Gastroesophageal sphincter (tissue), 4 donors: ENCODE data around the gene PIAS1. TPM values are rescaled to one million over a fixed set of nuclear protein-coding genes. Genes with fewer than 3 reads are reported as not detected.

Experiments
- ATAC-seq: fragments of 150-250 bp; one replicate; pipeline ENCODE4 v1.9.1; 2016; ENCODE audit warnings: mild to moderate bottlenecking, moderate library complexity
- H3K27ac ChIP-seq, 4 donors: fragments of 200-600 bp; sonication (generic) in 3 of 4; 1 replicate in 3 of 4; 2 replicates in 1 of 4; pipeline ENCODE4 v1.5.1; 2016 to 2019
- H3K27me3 ChIP-seq: fragments of 200-600 bp; sonication (generic); one replicate; pipeline ENCODE4 v1.5.1; 2019
- H3K36me3 ChIP-seq, 2 donors: fragments of 200-600 bp; sonication (generic); one replicate each; pipeline ENCODE4 v1.5.1; 2019; ENCODE audit warnings: control low read depth in 1 of 2
- H3K4me1 ChIP-seq, 3 donors: fragments of 200-600 bp; sonication (generic); 1 replicate in 2 of 3; 2 replicates in 1 of 3; pipeline ENCODE4 v1.5.1; 2016 to 2019; ENCODE audit warnings: control low read depth in 2 of 3
- H3K4me3 ChIP-seq, 2 donors: fragments of 200-600 bp; sonication (generic); one replicate each; pipeline ENCODE4 v1.5.1; 2019; ENCODE audit warnings: mild to moderate bottlenecking in 1 of 2, moderate library complexity in 1 of 2
- H3K9me3 ChIP-seq, 3 donors: fragments of 200-600 bp; sonication (generic); one replicate each; pipeline ENCODE4 v1.5.1; 2017 to 2019; ENCODE audit warnings: control low read depth in 2 of 3
- EP300 ChIP-seq: sonication (generic); formaldehyde crosslinking; IDR thresholded peaks from one replicate; pipeline ENCODE4 v1.6.1; 2017; ENCODE audit warnings: antibody characterized with exemption, mild to moderate bottlenecking
- POLR2A ChIP-seq, 2 donors: fragments of 450-650 bp; IDR thresholded peaks; one replicate each; pipeline ENCODE4 v1.6.1; 2017; ENCODE audit warnings: antibody characterized with exemption in 2 of 2, mild to moderate bottlenecking in 2 of 2, moderate library complexity in 1 of 2
- POLR2AphosphoS5 ChIP-seq: sonication (generic); formaldehyde crosslinking; IDR thresholded peaks from one replicate; pipeline ENCODE4 v1.6.1; 2017; ENCODE audit warnings: antibody characterized with exemption
- WGBS, 2 donors: methylation state at CpG; one replicate each; pipeline ENCODE4 v1.1.5; 2018; ENCODE audit warnings: low coverage in 1 of 2; 5-methylcytosine and 5-hydroxymethylcytosine counted together
- total RNA-seq, 4 donors: library from RNA; depleted of rRNA; stranded (reverse); fragments of >200 nt; gene quantifications; one replicate each; pipeline ENCODE4 v1.1.0, GENCODE V29; 2016
- TF ChIP-seq, protein P1 (sequence below), 4 experiments: fragments of 200-600 bp in 2 of 4; fragments of 450-650 bp in 2 of 4; sonication (generic) in 1 of 4; IDR thresholded peaks; one replicate each; pipeline ENCODE4 v1.5.1; 2017 to 2019; ENCODE audit warnings: antibody characterized with exemption in 4 of 4, mild to moderate bottlenecking in 2 of 4, moderate library complexity in 2 of 4

PIAS1 gene
- total RNA-seq, 4 donors from 2014 or later, result 26.6 to 101 (median 48.9) TPM

DNA sequence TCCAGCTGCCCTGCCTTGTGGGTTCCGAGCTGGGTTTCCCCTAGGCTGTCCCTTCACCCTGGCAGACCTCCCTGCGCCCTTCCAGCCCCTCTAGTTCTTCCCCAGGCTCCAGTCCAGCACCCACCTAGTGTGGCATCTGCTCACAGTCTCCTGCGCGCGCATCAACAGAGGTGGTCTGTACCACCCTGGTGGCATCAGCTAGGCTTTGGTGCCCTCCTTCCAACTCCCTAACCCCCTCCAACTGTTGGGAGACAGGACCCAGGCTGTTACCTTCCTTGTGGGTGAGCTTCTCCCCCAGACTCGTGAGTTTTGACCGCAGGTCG lies 143.0 kb downstream of the PIAS1 start:
- no peak overlapping the region for H3K4me3 ChIP-seq
- peak overlapping the region in 3 of 4 donors; percentile 57 to 72 (median 58) for H3K27ac ChIP-seq
- no peaks in the 10 kb centered on the region for H3K27me3 ChIP-seq
- H3K36me3 ChIP-seq, result peaks cover 0 to 20% of the 10 kb centered on the region in 2 donors
- TF ChIP-seq, protein P1, sequence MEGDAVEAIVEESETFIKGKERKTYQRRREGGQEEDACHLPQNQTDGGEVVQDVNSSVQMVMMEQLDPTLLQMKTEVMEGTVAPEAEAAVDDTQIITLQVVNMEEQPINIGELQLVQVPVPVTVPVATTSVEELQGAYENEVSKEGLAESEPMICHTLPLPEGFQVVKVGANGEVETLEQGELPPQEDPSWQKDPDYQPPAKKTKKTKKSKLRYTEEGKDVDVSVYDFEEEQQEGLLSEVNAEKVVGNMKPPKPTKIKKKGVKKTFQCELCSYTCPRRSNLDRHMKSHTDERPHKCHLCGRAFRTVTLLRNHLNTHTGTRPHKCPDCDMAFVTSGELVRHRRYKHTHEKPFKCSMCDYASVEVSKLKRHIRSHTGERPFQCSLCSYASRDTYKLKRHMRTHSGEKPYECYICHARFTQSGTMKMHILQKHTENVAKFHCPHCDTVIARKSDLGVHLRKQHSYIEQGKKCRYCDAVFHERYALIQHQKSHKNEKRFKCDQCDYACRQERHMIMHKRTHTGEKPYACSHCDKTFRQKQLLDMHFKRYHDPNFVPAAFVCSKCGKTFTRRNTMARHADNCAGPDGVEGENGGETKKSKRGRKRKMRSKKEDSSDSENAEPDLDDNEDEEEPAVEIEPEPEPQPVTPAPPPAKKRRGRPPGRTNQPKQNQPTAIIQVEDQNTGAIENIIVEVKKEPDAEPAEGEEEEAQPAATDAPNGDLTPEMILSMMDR (IDR thresholded peaks at IDR 0.05), result no peak
- TF ChIP-seq POLR2AphosphoS5 (no peak), POLR2A (IDR thresholded peaks at IDR 0.05) (no peak), EP300 (no peak)
- ATAC-seq, result no peak
- H3K9me3 ChIP-seq, result no peaks in the 10 kb centered on the region
- peaks cover 0 to 52% (median 15%) of the 10 kb centered on the region in 3 donors for H3K4me1 ChIP-seq
- 98 to 100% methylated on average over 2 to 6 of the region's 8 CpGs for WGBS, 2 donors

DNA sequence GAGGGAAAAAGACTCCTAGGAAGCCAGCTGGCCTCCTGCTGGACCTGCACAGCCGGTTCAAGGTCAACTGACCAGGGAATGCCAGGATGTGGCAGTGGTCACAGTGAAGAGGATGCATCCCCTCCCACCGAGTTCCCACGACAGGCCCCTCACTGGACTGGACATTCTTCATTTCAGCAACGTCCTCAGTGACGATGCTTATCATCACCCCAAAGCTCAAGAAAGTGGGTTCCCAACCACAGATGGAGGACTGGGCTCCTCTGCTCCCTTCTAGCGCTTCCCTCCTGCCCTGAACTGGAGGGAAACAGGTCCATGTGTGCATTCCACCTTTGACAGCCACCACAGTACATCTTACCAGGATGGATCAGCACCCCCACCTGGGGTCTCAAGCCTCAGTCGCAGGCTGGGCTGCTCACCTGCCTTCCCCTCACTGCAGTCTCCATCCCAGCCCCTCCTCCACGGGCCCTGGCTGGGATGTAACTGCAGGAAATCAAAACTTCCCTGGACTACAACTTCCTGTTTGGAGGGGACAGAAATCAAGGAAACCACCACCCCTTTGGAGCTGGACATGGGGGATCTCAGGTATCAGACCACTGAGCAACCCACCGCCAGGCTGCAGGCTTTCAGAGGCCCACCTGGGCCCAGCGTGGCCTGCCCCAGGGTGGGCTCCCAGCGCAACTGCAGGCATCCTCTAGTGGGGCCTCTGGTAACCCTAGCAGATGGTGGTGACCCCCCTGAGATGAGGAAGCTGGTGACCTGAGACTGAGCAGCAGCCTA lies 143.7 kb downstream of the PIAS1 start:
- Histone ChIP-seq H3K27ac (peak overlapping the region in 2 of 4 donors; percentile 3 to 72), H3K4me3 (no peak overlapping the region), H3K36me3 (peaks cover 0 to 14% of the 10 kb centered on the region in 2 donors), H3K9me3 (no peaks in the 10 kb centered on the region), H3K4me1 (peaks cover 0 to 45% (median 15%) of the 10 kb centered on the region in 3 donors), H3K27me3 (no peaks in the 10 kb centered on the region)
- 85 to 100% methylated on average over 1 to 2 of the region's 11 CpGs for WGBS, 2 donors
- ATAC-seq, result no peak
- TF ChIP-seq EP300, result no peak
- no peak for TF ChIP-seq POLR2A (IDR thresholded peaks at IDR 0.05)
- TF ChIP-seq POLR2AphosphoS5, result no peak
- TF ChIP-seq, protein P1 (IDR thresholded peaks at IDR 0.05), result no peak

DNA sequence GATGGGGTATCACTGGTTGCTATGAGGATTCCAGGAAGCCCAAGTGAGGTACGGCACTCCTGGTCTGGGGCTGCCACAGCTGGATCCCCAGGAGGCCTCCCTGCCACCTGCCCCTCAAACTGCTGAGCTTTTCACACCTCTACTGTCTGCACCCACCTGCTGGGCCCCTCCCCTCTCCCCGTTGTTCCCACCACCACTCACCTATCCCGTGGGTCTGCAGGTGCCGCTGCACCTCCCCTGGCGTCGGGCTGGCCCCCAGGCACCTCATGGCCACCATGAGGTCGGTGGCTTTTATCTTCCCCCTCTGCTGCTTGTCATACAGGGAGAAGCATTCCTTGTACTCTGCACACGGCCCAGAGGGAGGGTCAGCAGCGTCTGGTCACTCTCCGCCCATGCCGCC lies 145.2 kb downstream of the PIAS1 start:
- Histone ChIP-seq H3K27ac (peak overlapping the region in 2 of 4 donors; percentile 20 to 70), H3K36me3 (peaks cover 0 to 3% of the 10 kb centered on the region in 2 donors), H3K27me3 (no peaks in the 10 kb centered on the region), H3K4me1 (peaks cover 0 to 49% (median 23%) of the 10 kb centered on the region in 3 donors), H3K9me3 (no peaks in the 10 kb centered on the region), H3K4me3 (no peak overlapping the region)
- 70 to 72% methylated on average over 9 to 10 of the region's 11 CpGs for WGBS, 2 donors
- no peak for ATAC-seq
- TF ChIP-seq EP300 (no peak), POLR2AphosphoS5 (no peak), POLR2A (IDR thresholded peaks at IDR 0.05) (no peak)
- TF ChIP-seq, protein P1 (IDR thresholded peaks at IDR 0.05), result no peak

DNA sequence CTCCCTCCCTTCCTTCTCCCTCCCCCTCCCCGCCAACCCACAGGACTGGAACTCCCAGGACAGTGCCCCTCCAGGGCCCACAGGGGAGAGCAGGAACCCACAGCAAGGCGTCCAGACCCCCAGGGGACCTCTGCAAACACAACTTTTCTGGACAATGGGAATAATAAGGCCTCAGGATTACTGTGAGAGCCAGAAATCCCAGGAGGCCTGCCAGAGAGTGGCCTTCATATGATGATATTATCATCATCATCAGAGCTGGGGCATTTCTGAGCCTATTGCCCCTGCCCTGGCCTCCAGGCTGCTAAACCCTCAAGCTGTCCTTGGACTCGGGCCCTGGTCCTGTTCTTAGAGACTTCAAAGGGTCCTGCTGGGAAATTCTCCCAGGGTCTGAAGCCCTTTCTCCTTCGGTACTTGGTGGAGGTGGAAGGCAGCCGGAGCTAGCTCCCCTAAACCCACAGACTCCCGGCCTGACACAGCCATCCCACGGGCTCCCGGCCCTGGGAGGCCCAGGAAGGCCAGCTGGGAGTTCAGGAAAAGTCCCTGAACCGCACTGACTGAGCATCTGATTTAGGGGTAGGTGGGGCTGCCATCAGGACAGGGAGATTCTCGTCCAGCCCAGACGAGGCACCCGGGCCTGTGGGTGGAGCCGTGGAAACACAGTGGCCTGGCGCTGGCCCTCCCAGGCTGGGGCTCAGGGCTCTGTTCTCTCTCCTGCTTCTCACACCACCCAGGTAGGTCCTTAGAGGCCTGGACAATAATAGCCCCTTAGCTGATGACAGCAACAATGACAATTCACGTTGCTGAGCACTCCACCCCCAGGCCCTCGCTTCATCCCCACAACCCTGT lies 146.1 kb downstream of the PIAS1 start:
- no peaks in the 10 kb centered on the region for H3K9me3 ChIP-seq
- H3K27me3 ChIP-seq, result no peaks in the 10 kb centered on the region
- H3K4me3 ChIP-seq, result no peak overlapping the region
- H3K27ac ChIP-seq, result peak overlapping the region in 3 of 4 donors; percentile 45 to 70 (median 52)
- ATAC-seq, result peak; percentile 35
- 20% methylated on average over 1 of the region's 16 CpGs; no CpG with 5 or more reads in 1 of the 2 donors for WGBS, 2 donors
- peaks cover 0 to 49% (median 26%) of the 10 kb centered on the region in 3 donors for H3K4me1 ChIP-seq
- no peak for TF ChIP-seq POLR2AphosphoS5
- TF ChIP-seq, protein P1 (IDR thresholded peaks at IDR 0.05), result no peak
- TF ChIP-seq EP300, result no peak
- TF ChIP-seq POLR2A (IDR thresholded peaks at IDR 0.05), result no peak
- H3K36me3 ChIP-seq, result peaks cover 0 to 3% of the 10 kb centered on the region in 2 donors
